Measurements from ENCODE around the gene STX8. TPM values are rescaled to one million over a fixed set of nuclear protein-coding genes. Genes with fewer than 3 reads are reported as not detected.

STX8 gene
- total and polyA plus RNA-seq, 9 of the 15 experiments (the other 6 are each of a cell fraction or from before 2014, with no cell fraction given) = 14.6 to 42.5 (median 22.1) TPM

- ChIA-PET CTCF (ENCODE audit: low intra/inter-chr PET ratio) (no interaction called here), POLR2A (no interaction called here)
- Histone ChIP-seq H3K4me3 (no peak overlapping the region), H3K4me1 (replicated peaks in 1 of 2; ENCODE audit: control insufficient read depth in 2 of 2, insufficient read depth in 2 of 2, low read length in 2 of 2) (no peaks in the 10 kb centered on the region), H4K20me1 (replicated peaks; ENCODE audit: control insufficient read depth, insufficient read depth, low read length) (no peaks in the 10 kb centered on the region), H3K27me3 (ENCODE audit: control insufficient read depth in 2 of 2, insufficient read depth in 2 of 2, low read length in 2 of 2) (no peaks in the 10 kb centered on the region), H3K9me3 (replicated peaks; ENCODE audit: control insufficient read depth, insufficient read depth, low read depth, low read length) (no peaks in the 10 kb centered on the region), H3K27ac (ENCODE audit: extremely low read depth, low read depth, low read length) (no peak overlapping the region), H2AFZ (ENCODE audit: low read depth, low read length) (no peak overlapping the region), H3K9ac (ENCODE audit: insufficient read depth in 1 of 2, low read depth in 2 of 2, low read length in 2 of 2) (no peak overlapping the region), H3K36me3 (ENCODE audit: control insufficient read depth, insufficient read depth, low read length) (no peaks in the 10 kb centered on the region), H3K79me2 (ENCODE audit: control insufficient read depth, insufficient read depth, low read length) (no peaks in the 10 kb centered on the region), H3K4me2 (ENCODE audit: insufficient read depth, low read length) (no peak overlapping the region), H3K9me1 (ENCODE audit: control insufficient read depth, insufficient read depth, low read length) (no peaks in the 10 kb centered on the region)
- no TSS peak for BruUV-seq (replicated peaks)
- DNase-seq (ENCODE audit: extremely low read depth in 1 of 4, low spot score in 3 of 4) (no peak), FAIRE-seq (no peak), ATAC-seq (no peak)
- intact Hi-C loops (cut with micrococcal nuclease) = no loop called here
- WGBS (ENCODE audit: insufficient coverage, low coverage, missing lambda C conversion rate) = 0% methylated on average over 1 of the region's 1 CpG
- in situ Hi-C loops (cut with MboI) = no loop called here
- TF ChIP-seq ZBTB9 (CRISPR knock-in tag; IDR thresholded peaks at IDR 0.05) (no peak), ZNF140 (CRISPR knock-in tag; IDR thresholded peaks at IDR 0.05) (no peak), ZNF121 (CRISPR knock-in tag; conservative IDR thresholded peaks at IDR 0.05) (no peak), NCOA4 (IDR thresholded peaks at IDR 0.05; ENCODE audit: partially characterized antibody) (no peak), RNF219 (CRISPR knock-in tag; IDR thresholded peaks at IDR 0.05) (no peak), ZNF644 (tag; IDR thresholded peaks at IDR 0.05; ENCODE audit: low read depth) (no peak), GTF2B (IDR thresholded peaks at IDR 0.05; ENCODE audit: extremely low read depth, insufficient read length) (no peak), TFE3 (CRISPR knock-in tag; IDR thresholded peaks at IDR 0.05) (no peak), STAG1 (CRISPR knock-in tag; IDR thresholded peaks at IDR 0.05; ENCODE audit: borderline replicate concordance) (no peak), ZNF436 (CRISPR knock-in tag; IDR thresholded peaks at IDR 0.05) (no peak), NFE2 (IDR thresholded peaks at IDR 0.05; ENCODE audit: low read depth) (no peak)
- TF ChIP-seq, protein P1, sequence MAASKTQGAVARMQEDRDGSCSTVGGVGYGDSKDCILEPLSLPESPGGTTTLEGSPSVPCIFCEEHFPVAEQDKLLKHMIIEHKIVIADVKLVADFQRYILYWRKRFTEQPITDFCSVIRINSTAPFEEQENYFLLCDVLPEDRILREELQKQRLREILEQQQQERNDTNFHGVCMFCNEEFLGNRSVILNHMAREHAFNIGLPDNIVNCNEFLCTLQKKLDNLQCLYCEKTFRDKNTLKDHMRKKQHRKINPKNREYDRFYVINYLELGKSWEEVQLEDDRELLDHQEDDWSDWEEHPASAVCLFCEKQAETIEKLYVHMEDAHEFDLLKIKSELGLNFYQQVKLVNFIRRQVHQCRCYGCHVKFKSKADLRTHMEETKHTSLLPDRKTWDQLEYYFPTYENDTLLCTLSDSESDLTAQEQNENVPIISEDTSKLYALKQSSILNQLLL (CRISPR knock-in tag; IDR thresholded peaks at IDR 0.05; ENCODE audit: borderline replicate concordance) = no peak
- TF ChIP-seq, protein P2, sequence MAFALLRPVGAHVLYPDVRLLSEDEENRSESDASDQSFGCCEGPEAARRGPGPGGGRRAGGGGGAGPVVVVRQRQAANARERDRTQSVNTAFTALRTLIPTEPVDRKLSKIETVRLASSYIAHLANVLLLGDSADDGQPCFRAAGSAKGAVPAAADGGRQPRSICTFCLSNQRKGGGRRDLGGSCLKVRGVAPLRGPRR (CRISPR knock-in tag; IDR thresholded peaks at IDR 0.05) = no peak
- TF ChIP-seq, protein P3, sequence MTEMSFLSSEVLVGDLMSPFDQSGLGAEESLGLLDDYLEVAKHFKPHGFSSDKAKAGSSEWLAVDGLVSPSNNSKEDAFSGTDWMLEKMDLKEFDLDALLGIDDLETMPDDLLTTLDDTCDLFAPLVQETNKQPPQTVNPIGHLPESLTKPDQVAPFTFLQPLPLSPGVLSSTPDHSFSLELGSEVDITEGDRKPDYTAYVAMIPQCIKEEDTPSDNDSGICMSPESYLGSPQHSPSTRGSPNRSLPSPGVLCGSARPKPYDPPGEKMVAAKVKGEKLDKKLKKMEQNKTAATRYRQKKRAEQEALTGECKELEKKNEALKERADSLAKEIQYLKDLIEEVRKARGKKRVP (CRISPR knock-in tag; IDR thresholded peaks at IDR 0.05) = no peak
Measured at GRCh38 chr17:9408381-9408780, 167.2 kb downstream of the STX8 start.
